AG04449 (cell line): Measurements from ENCODE around the gene SDR42E2.

Experiments used
- CTCF ChIA-PET: fragments of 350-600 bp; formaldehyde crosslinking; extraction: SDS; loops from one replicate; lab custom pipeline; 2021; ENCODE audit warnings: antibody characterized with exemption; lab: Yijun Ruan, JAX
- POLR2A ChIA-PET: fragments of 400-600, 350-600 bp; formaldehyde crosslinking; extraction: SDS; loops from one replicate; lab custom pipeline; 2020; ENCODE audit warnings: antibody characterized with exemption, inconsistent platforms; lab: Yijun Ruan, JAX
- DNase-seq: peaks from one replicate; pipeline ENCODE4 v3.0.0-alpha.2; 2010; ENCODE audit warnings: low read depth, low spot score
- H3K4me3 ChIP-seq: 2 replicates; pipeline ENCODE4 v1.5.1; 2011; ENCODE audit warnings: low read depth, mild to moderate bottlenecking, control low read depth, low read length
- TF ChIP-seq, protein P1 (sequence below): IDR thresholded peaks from one replicate; pipeline ENCODE4 v1.5.1; 2011; ENCODE audit warnings: mild to moderate bottlenecking, moderate library complexity, low read length, control low read depth, inconsistent platforms; ENCODE audit not compliant: insufficient read depth; ENCODE audit errors: missing control alignments

The SDR42E2 gene

GRCh38 chr16:22225060-22225459 is 62.8 kb downstream of the SDR42E2 start:
- CTCF ChIA-PET, result interaction anchor here (1.3 kb wide), 1 partner anchor 20 kb away, joined by 3 read pairs; no protein-coding TSS in a partner anchor

DNA sequence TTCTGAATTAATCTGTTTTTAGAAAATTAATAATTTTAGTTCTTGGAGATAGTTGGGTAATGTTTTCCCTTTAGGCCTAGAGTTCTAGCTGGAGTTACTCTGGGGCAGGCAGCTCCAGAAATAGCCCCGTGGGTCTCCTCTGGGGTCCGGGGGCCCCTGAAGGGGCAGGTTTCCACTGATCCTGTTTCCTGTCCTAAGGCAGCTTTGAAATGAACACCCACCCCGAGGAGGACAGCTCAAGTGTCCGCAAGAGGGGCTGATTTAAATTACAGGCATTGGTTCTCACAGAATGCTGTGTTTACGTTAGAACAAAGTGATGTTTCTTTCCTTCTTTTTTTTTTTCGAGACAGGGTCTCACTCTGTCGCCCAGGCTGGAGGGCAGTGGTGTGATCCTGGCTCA is 67.6 kb downstream of the SDR42E2 start:
- ChIA-PET CTCF (interaction anchor here (0.9 to 1.3 kb wide), 2 partner anchors 14 to 70 kb away, joined by 3 read pairs; no protein-coding TSS in a partner anchor), POLR2A (no interaction called here)
- TF ChIP-seq, protein P1, sequence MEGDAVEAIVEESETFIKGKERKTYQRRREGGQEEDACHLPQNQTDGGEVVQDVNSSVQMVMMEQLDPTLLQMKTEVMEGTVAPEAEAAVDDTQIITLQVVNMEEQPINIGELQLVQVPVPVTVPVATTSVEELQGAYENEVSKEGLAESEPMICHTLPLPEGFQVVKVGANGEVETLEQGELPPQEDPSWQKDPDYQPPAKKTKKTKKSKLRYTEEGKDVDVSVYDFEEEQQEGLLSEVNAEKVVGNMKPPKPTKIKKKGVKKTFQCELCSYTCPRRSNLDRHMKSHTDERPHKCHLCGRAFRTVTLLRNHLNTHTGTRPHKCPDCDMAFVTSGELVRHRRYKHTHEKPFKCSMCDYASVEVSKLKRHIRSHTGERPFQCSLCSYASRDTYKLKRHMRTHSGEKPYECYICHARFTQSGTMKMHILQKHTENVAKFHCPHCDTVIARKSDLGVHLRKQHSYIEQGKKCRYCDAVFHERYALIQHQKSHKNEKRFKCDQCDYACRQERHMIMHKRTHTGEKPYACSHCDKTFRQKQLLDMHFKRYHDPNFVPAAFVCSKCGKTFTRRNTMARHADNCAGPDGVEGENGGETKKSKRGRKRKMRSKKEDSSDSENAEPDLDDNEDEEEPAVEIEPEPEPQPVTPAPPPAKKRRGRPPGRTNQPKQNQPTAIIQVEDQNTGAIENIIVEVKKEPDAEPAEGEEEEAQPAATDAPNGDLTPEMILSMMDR, result no peak
- no peak for DNase-seq
- no peak overlapping the region for H3K4me3 ChIP-seq

More at GRCh38 chr16:22225060-22225459, 62.8 kb downstream of the SDR42E2 start:
- no peak for DNase-seq
- H3K4me3 ChIP-seq, result no peak overlapping the region
- POLR2A ChIA-PET, result no interaction called here
- TF ChIP-seq, protein P1, result no peak

- TF ChIP-seq, protein P1, result no peak
- POLR2A ChIA-PET, result no interaction called here
- CTCF ChIA-PET, result interaction anchor here (1.4 to 2.1 kb wide), 2 partner anchors 25 to 68 kb away, joined by 4 to 7 read pairs; no protein-coding TSS in a partner anchor
- no peak for DNase-seq
- no peak overlapping the region for H3K4me3 ChIP-seq
These were observed 70.2 kb downstream of the SDR42E2 start for GRCh38 chr16:22232277-22233036.

DNA sequence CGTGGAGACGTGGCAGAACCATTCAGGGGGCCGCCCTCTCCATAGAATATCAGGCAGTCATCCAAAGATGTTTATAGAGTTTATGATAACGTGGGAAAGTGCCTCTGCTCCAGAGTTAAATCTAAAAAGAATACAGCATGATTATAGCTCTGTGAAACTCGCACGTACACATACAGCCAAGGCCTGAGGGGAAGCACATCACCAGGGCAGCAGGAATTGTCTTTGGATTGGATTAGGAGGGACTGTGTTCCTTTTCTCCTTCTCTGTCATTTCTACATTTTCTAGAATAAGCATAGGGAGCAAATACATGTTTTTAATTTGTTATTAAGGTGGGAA is 70.7 kb downstream of the SDR42E2 start:
- DNase-seq, result no peak
- H3K4me3 ChIP-seq, result no peak overlapping the region
- TF ChIP-seq, protein P1, result no peak
- ChIA-PET CTCF (interaction anchor here (2.1 kb wide), 1 partner anchor 25 kb away, joined by 7 read pairs; no protein-coding TSS in a partner anchor), POLR2A (no interaction called here)

- H3K4me3 ChIP-seq, result no peak overlapping the region
- TF ChIP-seq, protein P1, result no peak
- POLR2A ChIA-PET, result no interaction called here
- CTCF ChIA-PET, result no interaction called here
- no peak for DNase-seq
These were observed 73.8 kb downstream of the SDR42E2 start for GRCh38 chr16:22235839-22236745.
